ENCODE data around the gene GFM1.

The GFM1 gene

DNA sequence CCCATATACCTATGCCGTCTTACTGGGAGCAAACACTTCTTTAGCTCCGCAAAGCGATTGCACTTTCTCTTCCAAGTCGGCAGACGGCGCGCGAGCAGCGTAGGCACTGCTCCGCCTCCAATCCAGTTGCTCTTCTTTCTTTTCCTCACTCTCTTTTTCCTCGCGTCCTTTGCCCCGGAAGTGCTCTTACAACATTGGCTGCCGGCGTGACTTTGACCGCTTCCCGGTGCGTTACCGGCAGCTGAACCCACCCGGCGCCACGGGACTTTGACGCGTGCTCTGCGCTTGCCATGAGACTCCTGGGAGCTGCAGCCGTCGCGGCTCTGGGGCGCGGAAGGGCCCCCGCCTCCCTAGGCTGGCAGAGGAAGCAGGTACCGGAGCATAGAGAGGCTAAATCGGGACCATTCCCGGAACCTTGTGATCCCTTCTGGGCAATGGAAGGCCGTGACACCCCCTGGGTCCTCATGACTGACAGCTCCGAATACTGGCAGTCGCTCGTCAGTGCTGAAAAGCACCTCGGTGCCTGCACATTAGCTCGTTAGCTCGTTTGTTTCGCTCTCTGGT lies at the start of gene GFM1:
Gene GFM1 (plus strand): TSS at position 183 of the 564 bp plus-strand sequence. CDS start 108 bp downstream, at position 291.
- peak; percentile 95 for DNase-seq

DNA sequence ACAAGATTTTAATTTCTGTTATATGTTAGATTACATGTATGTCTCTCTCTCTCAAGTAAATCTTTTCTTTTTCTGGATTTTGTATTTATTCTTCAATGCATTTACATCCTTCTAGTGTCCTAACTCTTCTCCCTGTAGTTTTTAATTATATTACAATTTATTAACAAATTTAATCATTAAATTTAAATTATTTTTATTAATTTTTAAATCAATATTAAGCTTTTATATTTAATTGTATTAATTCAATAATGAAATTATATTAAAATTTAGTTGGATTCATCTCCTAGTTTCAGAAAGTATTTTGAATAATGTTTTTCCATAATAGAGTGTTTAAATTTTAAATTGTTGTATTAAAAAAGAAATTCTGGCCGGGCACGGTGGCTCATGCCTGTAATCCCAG lies 43.5 kb upstream of the GFM1 start:
- no peak for DNase-seq

DNA sequence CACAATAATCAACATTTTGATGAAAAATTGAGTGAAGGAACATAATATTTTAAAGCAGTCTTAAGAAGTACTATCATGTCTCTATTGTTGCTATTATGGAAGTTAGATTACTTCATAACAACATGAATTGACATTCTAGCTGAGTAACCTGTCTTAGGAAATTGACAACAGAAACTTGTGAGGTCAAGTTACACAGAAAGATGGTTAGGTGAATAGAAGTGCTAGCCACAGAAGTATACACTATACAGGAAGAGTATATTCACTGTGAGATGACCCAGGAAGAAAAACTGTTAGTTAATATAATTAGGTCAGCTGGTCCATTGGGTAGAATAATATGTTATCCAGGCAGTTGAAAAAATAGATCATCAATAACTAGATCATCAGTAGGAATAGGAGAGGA lies 42.1 kb upstream of the GFM1 start:
- DNase-seq, result no peak

DNA sequence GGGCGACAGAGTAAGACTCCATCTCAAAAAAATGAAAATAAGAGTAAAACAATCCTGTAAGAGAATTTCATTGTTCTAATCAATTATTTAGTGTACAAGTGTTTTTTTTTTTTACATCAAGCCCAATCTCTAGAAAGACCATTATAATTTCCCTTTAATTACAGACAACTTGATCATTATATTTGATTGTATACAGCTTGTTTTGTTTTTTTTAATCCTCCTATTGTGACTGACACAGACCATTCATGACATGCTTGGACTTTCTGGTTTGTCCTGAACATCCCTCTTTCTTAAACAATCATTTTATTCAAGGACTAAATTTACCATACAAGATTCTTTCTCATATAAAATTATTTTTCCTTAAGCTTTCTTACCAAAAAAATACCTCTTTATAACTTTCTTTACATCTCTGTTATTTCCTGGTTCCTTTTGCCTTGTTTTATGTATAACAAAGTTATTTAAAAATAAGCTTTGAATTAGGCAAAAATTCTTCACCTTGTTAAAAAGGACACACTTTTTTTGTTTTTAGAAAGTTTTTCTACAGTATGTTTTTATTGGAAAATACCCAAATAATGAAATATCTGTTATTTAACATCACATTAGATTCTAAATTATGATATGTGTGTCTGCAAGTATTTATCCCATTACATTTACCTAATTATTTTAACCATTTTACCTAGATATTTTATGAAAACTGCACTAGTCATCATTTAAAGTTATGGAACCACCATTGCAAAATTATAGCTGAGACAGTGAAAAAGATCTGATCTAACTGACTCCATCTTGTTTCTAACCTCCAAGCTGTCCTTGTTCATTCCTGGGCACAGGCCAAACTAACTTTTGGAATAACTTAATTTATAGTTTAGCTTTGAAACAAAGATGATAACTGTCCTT lies 26.1 kb upstream of the GFM1 start:
- DNase-seq, result no peak

DNA sequence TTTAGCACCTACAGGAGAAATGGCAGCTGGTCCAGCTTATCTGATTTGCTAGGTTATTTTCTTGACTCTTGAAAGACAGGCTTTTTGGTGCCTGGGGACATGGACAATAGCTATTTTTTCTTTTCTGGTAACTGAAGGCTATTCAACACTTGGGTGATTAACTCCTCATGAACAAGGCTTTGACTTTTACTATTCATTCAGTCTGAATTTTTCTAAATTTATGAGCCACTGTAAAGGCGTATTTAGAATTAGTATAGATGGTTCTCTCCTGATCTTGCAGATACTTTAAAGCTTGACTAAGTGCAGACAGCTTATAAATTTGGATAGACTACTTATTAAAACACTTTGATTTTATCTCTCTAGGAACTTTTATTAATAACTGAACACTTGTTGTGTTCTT lies 18.4 kb upstream of the GFM1 start:
- no peak for DNase-seq

DNA sequence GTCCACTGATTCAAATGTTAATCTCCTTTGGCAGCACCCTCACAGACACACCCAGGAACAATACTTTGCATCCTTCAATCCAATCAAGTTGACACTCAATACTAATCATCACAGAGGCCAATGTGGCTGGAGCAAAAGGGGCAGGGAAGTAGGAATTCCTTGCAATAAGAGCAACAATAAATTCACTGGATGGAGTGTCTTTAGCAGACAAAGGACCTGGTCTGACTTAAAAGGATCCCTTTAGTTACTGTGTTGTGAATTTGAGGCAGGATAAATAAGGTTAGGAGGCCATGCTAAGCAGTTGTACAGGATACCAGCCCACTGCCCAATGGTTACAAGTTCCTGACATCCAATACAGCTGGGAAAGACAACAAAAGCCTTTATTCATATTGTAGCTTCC lies 12.3 kb upstream of the GFM1 start:
- no peak for DNase-seq

DNA sequence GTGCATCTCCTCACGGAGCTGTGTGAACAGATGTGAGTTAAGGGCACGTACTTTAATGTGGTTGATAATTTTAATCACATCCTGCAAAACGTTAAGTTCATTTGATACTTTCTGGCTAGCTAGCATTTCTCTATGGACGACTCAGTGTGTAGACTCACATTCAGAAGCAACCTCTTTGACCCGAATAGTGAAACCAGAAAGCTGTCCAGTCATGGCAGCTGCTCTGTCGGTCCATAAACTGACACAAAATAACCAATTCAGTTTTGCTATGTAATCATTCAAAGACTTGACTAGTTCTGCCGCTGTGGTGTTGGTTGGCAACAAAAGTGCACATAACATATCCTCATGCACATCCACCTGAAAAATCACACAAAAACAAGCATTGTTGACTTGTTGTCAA lies 3.7 kb upstream of the GFM1 start:
- no peak for DNase-seq

DNA sequence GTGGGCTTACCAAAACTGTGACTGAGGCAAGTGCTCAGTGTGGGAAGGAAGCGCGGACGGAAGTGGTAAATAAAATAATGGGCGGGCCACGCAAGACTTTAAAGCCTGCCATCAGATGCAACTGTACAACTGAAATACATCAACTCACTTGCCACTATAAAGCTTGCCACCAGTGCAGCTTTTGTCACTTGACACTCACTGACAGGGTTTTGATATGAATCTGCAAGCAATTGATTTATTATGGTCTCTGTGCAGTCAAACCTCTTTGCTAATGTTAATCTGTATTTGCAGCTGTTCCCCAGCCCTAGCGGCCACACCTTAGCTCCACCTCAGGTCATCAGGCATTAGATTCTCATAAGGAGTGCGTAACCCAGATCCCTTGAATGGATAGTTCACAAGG lies 2.3 kb upstream of the GFM1 start:
- DNase-seq, result no peak

DNA sequence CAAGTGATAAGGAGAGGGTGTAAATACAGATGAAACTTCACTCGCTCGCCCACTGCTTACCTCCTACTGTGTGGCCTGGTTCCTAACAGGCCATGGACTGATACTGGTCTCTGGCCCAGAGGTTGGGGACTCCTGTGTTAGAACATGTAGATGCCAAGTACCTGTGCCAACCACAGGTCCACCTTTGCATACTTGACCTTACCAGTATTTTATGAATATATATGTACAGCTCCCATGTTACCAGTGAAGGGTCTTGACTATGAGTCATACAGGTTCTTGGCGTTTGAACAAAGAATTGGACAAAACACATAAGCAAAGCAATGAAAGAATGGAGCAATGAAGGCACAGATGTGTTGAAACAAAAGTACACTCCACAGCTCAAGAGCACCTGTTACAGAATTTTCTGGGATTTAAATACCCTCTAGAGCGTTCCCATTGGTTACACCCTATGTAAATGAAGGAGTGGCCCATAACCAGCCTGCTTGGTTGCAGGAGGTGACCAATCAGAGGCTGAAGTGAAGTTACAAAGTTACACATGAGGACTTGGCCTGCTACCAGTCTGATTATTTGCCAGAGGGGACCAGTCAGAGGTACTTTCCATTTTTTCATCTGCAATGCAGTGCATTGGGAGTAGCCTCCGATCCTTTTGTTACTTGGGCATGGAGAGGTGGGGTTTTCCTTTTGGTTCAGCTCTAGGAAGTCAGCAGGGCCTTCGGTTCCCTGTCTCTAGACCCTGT lies 1.7 kb upstream of the GFM1 start:
- DNase-seq, result no peak

DNA sequence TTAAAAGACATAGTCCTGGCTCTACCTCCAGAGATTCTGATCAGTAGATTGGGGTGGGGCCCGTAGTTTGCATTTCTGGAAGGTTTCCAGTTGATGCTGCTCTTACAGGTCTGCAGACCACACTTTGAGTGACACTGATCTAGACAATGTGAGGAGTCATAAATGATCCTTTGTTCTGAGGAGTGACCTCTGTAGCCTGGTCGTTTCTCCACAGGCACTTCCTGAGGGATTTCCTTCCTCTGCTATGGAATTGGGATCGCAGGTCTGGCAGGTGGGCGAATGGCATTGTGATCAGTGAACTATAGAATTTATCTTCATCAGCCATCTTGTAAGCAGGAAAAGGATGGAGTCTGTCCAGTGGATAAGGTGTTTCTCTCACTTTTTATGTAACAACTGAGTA lies 5.5 kb downstream of the GFM1 start:
- no peak for DNase-seq

DNA sequence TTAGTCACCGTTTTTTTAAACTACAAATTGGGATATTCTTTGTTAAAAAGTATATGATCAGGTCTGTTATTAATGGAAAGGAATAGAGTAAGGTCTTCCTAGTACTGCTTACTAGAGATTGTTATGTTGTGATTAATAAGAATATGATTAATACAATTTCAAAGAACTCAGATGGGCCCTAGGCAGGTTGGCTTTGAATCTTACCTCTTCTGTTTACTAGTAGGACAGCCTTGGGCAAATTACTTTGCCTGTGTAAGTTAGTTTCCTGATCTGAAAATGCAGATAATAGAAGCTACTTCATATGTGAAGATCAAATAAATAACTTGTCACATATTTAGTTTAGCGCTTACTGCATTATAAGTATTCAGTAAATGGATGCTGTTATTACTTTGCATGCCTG lies 6.9 kb downstream of the GFM1 start:
- no peak for DNase-seq

DNA sequence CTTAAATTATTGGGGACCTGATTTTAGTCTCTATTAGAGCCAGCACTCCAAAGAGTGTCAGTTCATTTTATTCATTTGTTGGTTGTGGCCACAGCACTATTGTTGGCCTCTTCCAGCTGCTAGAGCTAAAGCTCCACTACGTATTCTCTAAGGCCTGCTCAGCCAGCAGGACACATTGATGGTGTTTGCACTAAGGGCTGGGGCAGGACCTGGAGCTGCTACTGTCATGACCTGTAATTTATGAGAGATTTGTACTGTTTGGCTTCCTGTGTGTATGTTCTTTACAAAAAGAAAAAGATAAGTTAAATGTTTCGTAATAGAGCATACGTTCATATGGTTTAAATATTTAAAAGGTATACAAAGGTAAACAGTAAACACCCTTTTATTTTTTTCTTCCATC lies 8.1 kb downstream of the GFM1 start:
- DNase-seq, result no peak

DNA sequence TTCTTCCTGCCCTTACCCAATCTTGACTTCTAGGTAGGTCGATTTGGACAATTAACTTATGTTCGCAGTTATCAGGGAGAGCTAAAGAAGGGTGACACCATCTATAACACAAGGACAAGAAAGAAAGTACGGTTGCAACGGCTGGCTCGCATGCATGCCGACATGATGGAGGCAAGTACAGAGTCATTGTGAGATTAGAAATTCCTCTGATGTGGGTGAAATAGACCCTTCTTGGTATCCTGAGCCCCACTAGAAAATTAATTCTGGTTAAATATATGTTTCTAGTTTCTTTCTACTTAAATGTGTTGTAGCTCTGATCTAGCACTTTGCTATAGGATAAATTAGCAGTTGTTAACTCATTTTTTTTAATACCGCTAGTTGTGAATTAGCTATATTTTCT lies 14.6 kb downstream of the GFM1 start:
- DNase-seq, result no peak

DNA sequence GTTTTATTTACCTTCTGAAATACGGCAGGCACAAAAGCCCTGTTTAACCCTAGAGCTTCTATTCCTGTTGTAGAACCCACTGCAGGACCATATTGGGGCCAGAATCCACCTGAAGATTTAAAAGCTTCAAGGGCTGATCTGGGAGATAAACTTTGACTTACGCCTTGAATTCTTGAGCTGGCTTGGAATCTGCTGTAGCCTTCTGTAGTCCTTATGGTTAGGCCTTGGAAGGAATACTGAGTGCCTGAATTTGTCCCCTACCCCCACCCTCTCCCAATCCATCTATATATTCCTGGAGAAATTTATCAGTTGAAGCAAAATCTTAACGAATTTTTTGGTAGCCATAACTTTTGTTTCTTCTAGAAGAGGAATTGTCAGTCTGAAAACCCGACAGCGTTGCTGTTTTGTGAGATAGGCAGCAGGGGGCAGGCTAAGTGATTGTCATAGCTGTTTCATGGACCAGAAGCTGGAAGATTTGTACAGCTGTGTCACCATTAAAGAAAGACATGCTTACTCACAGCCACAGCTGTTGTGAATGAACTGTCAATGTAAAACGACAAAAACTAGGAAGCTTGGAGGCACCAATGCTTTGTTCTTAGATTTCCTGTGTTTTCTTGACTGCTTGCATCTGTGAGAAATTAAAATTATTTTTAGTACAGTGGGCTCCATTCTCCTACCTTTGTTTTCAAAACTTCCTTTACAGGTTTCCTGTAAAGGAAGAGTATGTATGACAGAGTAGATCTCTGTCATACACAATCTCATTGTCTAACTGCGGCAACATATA lies 15.3 kb downstream of the GFM1 start:
- DNase-seq, result peak; percentile 70

DNA sequence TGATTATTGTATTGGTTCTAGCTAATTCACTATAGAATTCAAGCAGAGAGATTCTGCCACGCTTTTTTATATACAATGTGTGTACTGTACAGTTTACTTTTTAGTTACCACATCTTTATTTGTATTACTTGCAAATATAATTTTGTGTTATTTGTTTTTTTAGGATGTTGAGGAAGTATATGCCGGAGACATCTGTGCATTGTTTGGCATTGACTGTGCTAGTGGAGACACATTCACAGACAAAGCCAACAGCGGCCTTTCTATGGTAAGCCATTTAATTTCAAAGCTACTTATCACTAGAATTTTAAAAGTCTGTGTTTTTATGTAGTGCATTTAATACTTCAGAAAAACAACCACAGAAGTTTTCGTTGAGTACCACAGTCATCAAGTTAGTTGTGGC lies 16.4 kb downstream of the GFM1 start:
- DNase-seq, result no peak

DNA sequence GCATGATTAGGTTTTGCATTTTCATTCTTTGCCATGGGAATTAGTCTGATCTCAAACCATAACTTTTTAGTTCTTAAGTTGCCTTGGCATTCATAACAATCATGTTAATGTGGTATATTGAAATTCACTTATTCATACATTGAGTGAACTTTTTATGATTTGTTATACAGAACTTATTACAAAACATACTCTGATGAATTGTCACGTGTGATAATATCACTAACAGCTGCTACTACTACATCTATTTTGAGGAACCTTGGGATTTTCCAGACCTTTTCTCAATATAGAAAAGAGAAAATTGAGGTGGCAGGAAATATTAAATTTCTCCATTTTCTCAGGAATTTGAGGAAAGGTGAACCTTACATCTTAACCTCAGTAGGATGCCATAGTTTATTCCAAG lies 18.9 kb downstream of the GFM1 start:
- DNase-seq, result no peak

DNA sequence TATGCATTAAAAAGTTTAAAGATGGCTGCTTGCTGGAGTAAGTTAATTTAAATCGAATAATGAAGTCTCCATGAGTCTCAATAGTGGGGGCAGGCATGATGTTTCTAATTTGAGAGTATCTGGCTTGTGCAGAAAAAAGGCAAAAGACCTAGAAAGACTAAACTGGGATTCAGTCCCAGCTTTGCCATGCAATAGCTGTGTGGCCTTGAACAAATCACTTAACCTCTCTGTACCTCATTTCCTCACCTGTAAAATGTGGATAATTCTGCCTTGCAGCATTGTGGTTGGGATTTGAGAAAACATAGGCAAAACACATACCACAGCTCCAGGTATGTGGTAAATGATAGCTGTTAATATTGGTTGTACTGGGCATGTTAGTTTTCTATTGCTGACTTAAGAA lies 19.5 kb downstream of the GFM1 start:
- no peak for DNase-seq

DNA sequence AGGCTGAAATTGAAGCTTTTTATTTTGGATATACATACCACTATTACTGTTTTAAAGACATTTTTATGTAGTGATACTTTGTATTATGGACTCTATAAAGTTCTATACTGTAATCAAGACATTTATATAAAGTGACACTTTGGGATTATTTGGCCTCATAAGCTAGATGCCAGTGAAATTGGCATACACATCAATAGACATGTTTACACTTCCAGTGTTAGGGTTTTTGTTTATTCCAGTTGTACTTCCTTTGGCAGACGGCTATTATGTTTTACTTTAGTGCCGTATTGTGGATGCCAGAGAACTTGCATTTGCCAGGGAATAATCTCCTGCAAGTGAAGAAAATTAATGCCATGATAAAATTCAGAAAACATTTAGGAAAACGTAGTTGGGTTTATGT lies 22.1 kb downstream of the GFM1 start:
- DNase-seq, result no peak

DNA sequence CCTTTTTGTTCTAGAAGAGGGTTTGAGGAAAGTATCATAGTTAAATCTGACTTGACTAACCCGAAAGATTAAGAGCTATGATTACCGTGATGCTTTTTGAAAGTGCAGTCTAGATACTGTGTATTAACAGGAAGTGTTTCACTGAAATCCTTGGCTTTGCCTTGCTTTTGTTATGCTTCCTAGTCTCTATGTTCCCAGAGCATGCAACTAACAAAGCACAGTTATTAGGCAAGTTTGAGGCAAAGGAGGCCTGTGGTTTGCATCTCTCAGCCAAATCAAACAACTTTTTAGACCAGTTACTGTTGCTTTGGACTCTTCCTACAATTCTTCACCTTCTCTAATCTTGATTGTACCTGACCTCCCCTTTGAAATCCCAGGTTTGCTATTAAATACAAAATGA lies 24.2 kb downstream of the GFM1 start:
- no peak for DNase-seq

DNA sequence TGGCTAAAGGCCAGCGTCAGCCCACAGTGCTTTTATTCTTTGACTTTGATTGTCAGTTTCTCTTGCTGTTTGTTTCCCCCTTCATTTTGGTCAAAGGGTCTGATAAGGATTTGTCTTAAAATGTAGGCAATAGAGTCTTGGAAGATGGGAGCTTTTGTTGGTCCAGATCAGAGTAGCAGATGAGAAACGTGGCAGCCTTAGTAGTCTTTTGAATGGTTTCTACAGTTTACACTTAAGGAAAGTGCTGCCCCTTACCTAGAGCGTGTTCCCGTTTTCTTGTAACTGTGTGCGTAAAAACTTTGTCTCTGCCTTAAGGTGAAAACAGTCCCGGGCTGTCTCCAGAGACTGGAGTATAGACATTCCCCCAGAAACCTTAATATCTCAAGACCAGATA lies 27.5 kb downstream of the GFM1 start:
- no peak for DNase-seq

DNA sequence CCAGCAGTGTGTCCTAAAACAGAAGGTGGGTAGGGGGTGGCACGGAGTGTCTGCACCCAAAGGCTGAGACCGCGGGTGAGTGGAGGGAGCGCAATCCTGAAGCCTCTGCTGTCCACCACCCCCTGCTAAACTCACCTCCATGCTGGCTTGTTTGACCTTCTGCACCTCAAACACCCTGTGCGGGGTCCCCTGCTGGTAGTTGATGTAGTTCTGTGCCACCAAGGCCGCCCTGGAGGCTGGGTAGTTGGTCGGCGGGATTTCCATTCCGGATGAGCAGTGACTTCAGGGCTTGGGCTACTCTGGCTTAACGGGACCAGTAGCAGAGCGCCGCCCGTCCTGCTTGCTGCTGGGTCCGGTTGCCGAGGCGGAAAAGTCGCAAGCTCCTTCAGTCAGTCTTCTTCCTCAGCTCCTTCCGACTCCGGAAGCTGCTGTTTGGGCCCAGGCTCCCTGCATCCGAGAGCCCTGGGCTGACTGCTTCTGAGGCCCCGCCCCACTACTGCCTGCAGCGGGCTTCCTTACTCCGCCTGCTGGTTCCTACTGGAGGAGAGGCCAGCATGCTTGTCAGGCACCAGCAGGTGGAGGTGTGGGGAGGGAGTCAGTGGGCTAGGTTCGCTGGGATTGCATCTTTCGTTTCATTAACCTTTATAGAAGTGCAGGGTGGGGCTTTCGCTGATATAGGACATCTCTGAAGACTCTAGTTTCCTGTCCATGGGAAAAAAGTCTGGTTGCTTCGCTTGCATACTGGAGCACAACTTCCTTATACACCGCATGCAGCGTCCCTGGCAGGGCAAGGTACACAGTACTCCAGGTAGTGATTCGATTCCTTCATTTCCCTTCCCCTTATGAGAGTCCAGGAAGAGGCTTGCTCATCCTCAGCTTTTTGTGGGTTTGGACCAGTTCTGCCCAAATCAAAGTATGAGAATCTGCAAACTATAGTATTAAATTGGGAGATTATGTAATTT lies 28.2 kb downstream of the GFM1 start, which contains the start of gene LXN:
Gene LXN (minus strand): TSS at position 434 of the 962 bp plus-strand sequence. CDS start 170 bp downstream, at position 264.
- DNase-seq, result no peak

DNA sequence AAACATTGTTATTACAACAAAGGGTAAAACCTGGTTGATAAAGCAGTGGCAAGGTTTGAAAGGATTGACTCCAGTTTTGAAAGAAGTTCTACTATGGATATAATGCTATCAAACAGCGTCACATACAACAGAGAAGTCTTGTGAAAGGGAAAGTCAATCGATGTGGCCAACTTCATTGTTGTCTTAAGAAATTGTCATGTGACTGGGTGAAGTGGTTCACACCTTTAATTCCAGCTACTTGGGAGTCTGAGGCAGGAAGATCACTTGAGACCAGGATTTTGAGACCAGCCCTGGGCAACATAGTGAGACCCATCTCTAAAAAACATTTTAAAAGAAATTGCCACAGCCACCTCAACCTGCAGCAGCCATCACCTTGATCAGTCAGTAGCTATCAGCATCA lies 34.4 kb downstream of the GFM1 start:
- no peak for DNase-seq
